ENCODE results near the gene RAPGEF1. TPM values are rescaled to one million over a fixed set of nuclear protein-coding genes. Genes with fewer than 3 reads are reported as not detected.

The RAPGEF1 gene
- total RNA-seq, 1 experiment from 2014 or later, result 25.2 TPM

- H3F3A ChIP-seq (ENCODE audit: low read length, unreplicated experiment), result peaks cover 13% of the 10 kb centered on the region
- BruUV-seq (replicated peaks), result no TSS peak
- H3K4me2 ChIP-seq (ENCODE audit: low read length), result peak overlapping the region; percentile 56
- H3K36me3 ChIP-seq (ENCODE audit: low read depth, low read length), result no peaks in the 10 kb centered on the region
- intact Hi-C loops (cut with micrococcal nuclease), result loop anchor here (5.0 kb wide), 1 partner anchor 74 kb away; no protein-coding TSS in a partner anchor
- H3K79me2 ChIP-seq (ENCODE audit: low read length), result peaks cover 65% of the 10 kb centered on the region
- H3K9me3 ChIP-seq (ENCODE audit: low read length), result no peaks in the 10 kb centered on the region
- no peak overlapping the region; the same call in 1 of the 2 replicates for H3K9ac ChIP-seq (ENCODE audit: low read length)
- no peak; the same call in 1 of the 2 replicates for ATAC-seq
- no peaks in the 10 kb centered on the region for H3K9me2 ChIP-seq (replicated peaks; ENCODE audit: low read length)
- ChIA-PET POLR2A (ENCODE audit: unreplicated experiment) (no interaction called here), CTCF (no interaction called here)
- TF ChIP-seq EZH2 (IDR thresholded peaks at IDR 0.05; ENCODE audit: low read length, unreplicated experiment) (no peak), EZH2phosphoT487 (IDR thresholded peaks at IDR 0.05; ENCODE audit: borderline replicate concordance, low read length) (no peak), CTCF (conservative IDR thresholded peaks at IDR 0.05; ENCODE audit: low read depth, low read length) (no peak)
- peak; percentile 64 for DNase-seq
- no peaks in the 10 kb centered on the region for H3K27me3 ChIP-seq (ENCODE audit: low read length)
- H2AFZ ChIP-seq (ENCODE audit: low read length), result no peak overlapping the region
- H3K4me3 ChIP-seq (ENCODE audit: low read length), result peak overlapping the region; percentile 19; the same call in 1 of the 2 replicates
- peaks cover 16% of the 10 kb centered on the region; the same call in 1 of the 2 replicates for H4K20me1 ChIP-seq (ENCODE audit: low read length)
- H3K4me1 ChIP-seq (ENCODE audit: insufficient read depth, low read length), result peaks cover 51% of the 10 kb centered on the region
- H3K27ac ChIP-seq (ENCODE audit: low read length), result peak overlapping the region; percentile 57
Measured at GRCh38 chr9:131731237-131731636, 8.6 kb downstream of the RAPGEF1 start.

GRCh38 chr9:131728961-131729360 is 10.9 kb downstream of the RAPGEF1 start:
- no peak overlapping the region for H3K4me3 ChIP-seq (ENCODE audit: low read length)
- POLR2A ChIA-PET (ENCODE audit: unreplicated experiment), result no interaction called here
- H3K9me3 ChIP-seq (ENCODE audit: low read length), result no peaks in the 10 kb centered on the region
- no peaks in the 10 kb centered on the region for H3K27me3 ChIP-seq (ENCODE audit: low read length)
- DNase-seq (no peak), ATAC-seq (no peak)
- no peak for TF ChIP-seq CTCF (conservative IDR thresholded peaks at IDR 0.05; ENCODE audit: low read depth, low read length)
- TF ChIP-seq EZH2phosphoT487 (IDR thresholded peaks at IDR 0.05; ENCODE audit: borderline replicate concordance, low read length), result no peak
- TF ChIP-seq EZH2 (IDR thresholded peaks at IDR 0.05; ENCODE audit: low read length, unreplicated experiment), result no peak
- intact Hi-C loops (cut with micrococcal nuclease), result no loop called here
- no peak overlapping the region for H3K9ac ChIP-seq (ENCODE audit: low read length)
- no peak overlapping the region for H3K27ac ChIP-seq (ENCODE audit: low read length)
- no peaks in the 10 kb centered on the region for H3K36me3 ChIP-seq (ENCODE audit: low read depth, low read length)
- no peak overlapping the region for H2AFZ ChIP-seq (ENCODE audit: low read length)
- CTCF ChIA-PET, result no interaction called here
- H3K4me1 ChIP-seq (ENCODE audit: insufficient read depth, low read length), result peaks cover 29% of the 10 kb centered on the region
- peaks cover 2% of the 10 kb centered on the region for H3F3A ChIP-seq (ENCODE audit: low read length, unreplicated experiment)
- no peak overlapping the region for H3K4me2 ChIP-seq (ENCODE audit: low read length)
- H3K79me2 ChIP-seq (ENCODE audit: low read length), result peaks cover 49% of the 10 kb centered on the region
- no peaks in the 10 kb centered on the region for H4K20me1 ChIP-seq (ENCODE audit: low read length)
- BruUV-seq (replicated peaks), result no TSS peak
- no peaks in the 10 kb centered on the region for H3K9me2 ChIP-seq (replicated peaks; ENCODE audit: low read length)

- Histone ChIP-seq H3K27ac (ENCODE audit: low read length) (no peak overlapping the region), H2AFZ (ENCODE audit: low read length) (no peak overlapping the region), H3K4me2 (ENCODE audit: low read length) (no peak overlapping the region), H3K4me1 (ENCODE audit: insufficient read depth, low read length) (peaks cover 26% of the 10 kb centered on the region), H3K9me3 (ENCODE audit: low read length) (no peaks in the 10 kb centered on the region), H3K79me2 (ENCODE audit: low read length) (peaks cover 49% of the 10 kb centered on the region), H4K20me1 (ENCODE audit: low read length) (no peaks in the 10 kb centered on the region), H3K36me3 (ENCODE audit: low read depth, low read length) (no peaks in the 10 kb centered on the region), H3F3A (ENCODE audit: low read length, unreplicated experiment) (no peaks in the 10 kb centered on the region), H3K9me2 (replicated peaks; ENCODE audit: low read length) (no peaks in the 10 kb centered on the region), H3K27me3 (ENCODE audit: low read length) (no peaks in the 10 kb centered on the region), H3K4me3 (ENCODE audit: low read length) (no peak overlapping the region), H3K9ac (ENCODE audit: low read length) (no peak overlapping the region)
- intact Hi-C loops (cut with micrococcal nuclease), result no loop called here
- no peak for TF ChIP-seq EZH2phosphoT487 (IDR thresholded peaks at IDR 0.05; ENCODE audit: borderline replicate concordance, low read length)
- TF ChIP-seq EZH2 (IDR thresholded peaks at IDR 0.05; ENCODE audit: low read length, unreplicated experiment), result no peak
- no peak for TF ChIP-seq CTCF (conservative IDR thresholded peaks at IDR 0.05; ENCODE audit: low read depth, low read length)
- ChIA-PET POLR2A (ENCODE audit: unreplicated experiment) (no interaction called here), CTCF (no interaction called here)
- no peak for DNase-seq
- no peak for ATAC-seq
- BruUV-seq (replicated peaks), result no TSS peak
Measured at GRCh38 chr9:131728546-131728910, 11.3 kb downstream of the RAPGEF1 start.

All from PC-3 (cell line).